ENCODE results near the gene EFS.

GRCh38 chr14:23379366-23380196 lies 14.6 kb upstream of the EFS start:
- TF ChIP-seq CTCF (IDR thresholded peaks at IDR 0.05) = peak; percentile 87 to 97 (median 92)
- no peak for TF ChIP-seq POLR2A (IDR thresholded peaks at IDR 0.05; ENCODE audit: low read depth)
